Body of pancreas (tissue), 4 donors: ENCODE data around the gene SIL1. TPM values are rescaled to one million over a fixed set of nuclear protein-coding genes. Genes with fewer than 3 reads are reported as not detected.

Source experiments
- ATAC-seq: fragments of 150-250 bp; one replicate; pipeline ENCODE4 v1.9.1; 2016
- DNase-seq, 4 donors: peaks; one replicate each; pipeline ENCODE4 v3.0.0-alpha.2; 2019
- H3K27ac ChIP-seq, 4 donors: fragments of 200-600 bp; sonication (generic); 1 replicate in 3 of 4; 2 replicates in 1 of 4; pipeline versions ENCODE4 v1.5.1 to v1.6.1; 2016 to 2019; ENCODE audit warnings: mild to moderate bottlenecking in 1 of 4, mixed read lengths in 1 of 4, moderate library complexity in 1 of 4
- H3K27me3 ChIP-seq, 2 donors: fragments of 200-600 bp; sonication (generic); one replicate each; pipeline ENCODE4 v1.6.0; 2016; ENCODE audit warnings: mild to moderate bottlenecking in 1 of 2
- H3K36me3 ChIP-seq, 2 donors: fragments of 200-600 bp; sonication (generic); replicated peaks in 1 of 2; 2 replicates each; pipeline ENCODE4 v1.5.1; 2016; ENCODE audit warnings: low read depth in 2 of 2; ENCODE audit not compliant: insufficient read depth in 1 of 2
- H3K4me1 ChIP-seq: fragments of 200-600 bp; sonication (generic); one replicate; pipeline ENCODE4 v1.6.0; 2016
- H3K4me3 ChIP-seq, 2 donors: fragments of 200-600 bp; sonication (generic); 1 replicate in 1 of 2; 2 replicates in 1 of 2; pipeline ENCODE4 v1.5.1; 2016 to 2019
- H3K9me3 ChIP-seq, 3 donors: fragments of 200-600 bp; sonication (generic); 1 replicate in 2 of 3; 2 replicates in 1 of 3; pipeline ENCODE4 v1.5.1; 2016
- POLR2A ChIP-seq, 3 donors: fragments of 450-650 bp; IDR thresholded peaks; one replicate each; pipeline ENCODE4 v1.6.1; 2016; ENCODE audit warnings: antibody characterized with exemption in 3 of 3, mild to moderate bottlenecking in 2 of 3
- WGBS, 2 donors: methylation state at CpG; one replicate each; pipeline ENCODE4 v1.1.5; 2017; 5-methylcytosine and 5-hydroxymethylcytosine counted together
- intact Hi-C: fragments of 100-400 bp; cut with DNase I; formaldehyde crosslinking; loops from one replicate; pipeline ENCODE4 v1.15.1; 2023
- total RNA-seq, 2 donors: library from RNA; depleted of rRNA; stranded (reverse); fragments of >200 nt; gene quantifications; one replicate each; pipeline ENCODE4 v1.1.0, GENCODE V29; 2016
- TF ChIP-seq, protein P1 (sequence below), 7 experiments: fragments of 450-650 bp in 4 of 7; fragments of 200-600 bp in 3 of 7; sonication (generic) in 3 of 7; IDR thresholded peaks; one replicate each; pipeline ENCODE4 v1.5.1; 2016 to 2019; ENCODE audit warnings: antibody characterized with exemption in 7 of 7

Gene SIL1
- total RNA-seq, 2 donors from 2014 or later: 57.6 to 124 TPM

DNA sequence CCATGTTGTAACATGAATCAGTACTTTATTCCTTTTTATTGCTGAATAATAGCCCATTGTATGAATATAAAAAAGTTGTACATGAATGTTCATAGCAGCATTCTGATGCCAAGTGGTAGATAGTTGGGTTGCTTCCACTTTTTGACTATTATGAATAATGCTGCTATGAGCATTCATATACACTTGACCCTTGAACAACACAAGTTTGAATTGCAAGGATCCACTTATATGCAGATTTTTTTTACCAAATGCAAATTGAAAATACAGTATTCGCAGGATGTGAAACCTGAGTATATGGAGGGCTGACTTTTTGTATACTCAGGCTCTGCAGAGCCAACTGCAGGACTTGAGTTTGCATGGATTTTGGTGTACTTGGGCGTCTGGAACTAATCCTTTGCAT lies 14.7 kb upstream of the SIL1 start:
- H3K4me3 ChIP-seq: no peak overlapping the region
- no peaks in the 10 kb centered on the region for H3K9me3 ChIP-seq
- 80 to 87% methylated on average over 2 of the region's 2 CpGs for whole genome bisulfite sequencing, 2 donors
- intact Hi-C loops: no loop called here
- no peak for ATAC-seq
- TF ChIP-seq, protein P1, sequence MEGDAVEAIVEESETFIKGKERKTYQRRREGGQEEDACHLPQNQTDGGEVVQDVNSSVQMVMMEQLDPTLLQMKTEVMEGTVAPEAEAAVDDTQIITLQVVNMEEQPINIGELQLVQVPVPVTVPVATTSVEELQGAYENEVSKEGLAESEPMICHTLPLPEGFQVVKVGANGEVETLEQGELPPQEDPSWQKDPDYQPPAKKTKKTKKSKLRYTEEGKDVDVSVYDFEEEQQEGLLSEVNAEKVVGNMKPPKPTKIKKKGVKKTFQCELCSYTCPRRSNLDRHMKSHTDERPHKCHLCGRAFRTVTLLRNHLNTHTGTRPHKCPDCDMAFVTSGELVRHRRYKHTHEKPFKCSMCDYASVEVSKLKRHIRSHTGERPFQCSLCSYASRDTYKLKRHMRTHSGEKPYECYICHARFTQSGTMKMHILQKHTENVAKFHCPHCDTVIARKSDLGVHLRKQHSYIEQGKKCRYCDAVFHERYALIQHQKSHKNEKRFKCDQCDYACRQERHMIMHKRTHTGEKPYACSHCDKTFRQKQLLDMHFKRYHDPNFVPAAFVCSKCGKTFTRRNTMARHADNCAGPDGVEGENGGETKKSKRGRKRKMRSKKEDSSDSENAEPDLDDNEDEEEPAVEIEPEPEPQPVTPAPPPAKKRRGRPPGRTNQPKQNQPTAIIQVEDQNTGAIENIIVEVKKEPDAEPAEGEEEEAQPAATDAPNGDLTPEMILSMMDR (IDR thresholded peaks at IDR 0.05): no peak
- no peak for TF ChIP-seq POLR2A (IDR thresholded peaks at IDR 0.05)
- no peaks in the 10 kb centered on the region for H3K36me3 ChIP-seq
- H3K4me1 ChIP-seq: no peaks in the 10 kb centered on the region
- no peak for DNase-seq
- no peak overlapping the region for H3K27ac ChIP-seq
- H3K27me3 ChIP-seq: no peaks in the 10 kb centered on the region

DNA sequence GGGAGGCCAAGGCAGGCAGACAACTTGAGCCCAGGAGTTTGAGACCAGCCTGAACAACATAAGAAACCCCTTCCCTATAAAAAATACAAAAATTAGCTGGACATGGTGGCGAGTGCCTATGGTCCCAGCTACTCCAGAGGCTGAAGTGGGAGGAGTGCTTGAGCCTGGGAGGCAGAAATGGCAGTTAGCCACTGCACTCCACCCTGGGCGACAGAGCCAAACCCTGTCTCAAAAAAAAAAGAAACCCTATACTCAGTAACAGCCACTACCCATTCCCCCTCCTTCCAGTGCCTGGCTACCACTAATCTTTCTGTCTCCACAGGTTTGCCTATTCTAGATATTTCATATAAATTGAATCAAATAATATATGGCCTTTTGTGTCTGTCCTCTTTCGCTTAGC lies 14.3 kb upstream of the SIL1 start:
- intact Hi-C loops: no loop called here
- DNase-seq (no peak), ATAC-seq (no peak)
- Histone ChIP-seq H3K4me3 (no peak overlapping the region), H3K4me1 (no peaks in the 10 kb centered on the region), H3K36me3 (no peaks in the 10 kb centered on the region), H3K27me3 (no peaks in the 10 kb centered on the region), H3K27ac (no peak overlapping the region), H3K9me3 (no peaks in the 10 kb centered on the region)
- TF ChIP-seq POLR2A (IDR thresholded peaks at IDR 0.05): no peak
- TF ChIP-seq, protein P1 (IDR thresholded peaks at IDR 0.05): no peak
- WGBS, 2 donors: 77 to 90% methylated on average over 3 of the region's 3 CpGs

DNA sequence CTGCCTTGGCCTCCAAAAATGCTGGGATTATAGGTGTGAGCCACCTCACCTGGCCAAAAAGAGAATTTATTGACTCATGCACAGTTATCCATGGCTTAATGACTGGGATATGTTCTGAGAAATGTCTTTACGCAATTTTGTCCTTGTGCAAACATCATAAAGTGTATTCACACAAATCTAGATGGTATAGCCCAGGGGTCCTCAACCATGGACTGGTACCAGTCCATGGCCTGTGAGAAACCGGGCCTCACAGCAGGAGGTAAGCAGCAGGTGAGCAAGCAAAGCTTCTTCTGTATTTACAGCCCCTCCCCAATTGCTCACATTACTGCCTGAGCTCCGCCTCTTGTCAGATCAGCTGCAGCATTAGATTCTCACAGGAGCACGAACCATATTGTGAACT lies 12.4 kb upstream of the SIL1 start:
- H3K9me3 ChIP-seq: no peaks in the 10 kb centered on the region
- TF ChIP-seq, protein P1 (IDR thresholded peaks at IDR 0.05): no peak
- no peak for TF ChIP-seq POLR2A (IDR thresholded peaks at IDR 0.05)
- 52 to 54% methylated on average over 4 of the region's 4 CpGs for WGBS, 2 donors
- no peaks in the 10 kb centered on the region for H3K36me3 ChIP-seq
- no peaks in the 10 kb centered on the region for H3K27me3 ChIP-seq
- no peak overlapping the region for H3K4me3 ChIP-seq
- no peak overlapping the region for H3K27ac ChIP-seq
- intact Hi-C loops: no loop called here
- DNase-seq (peak in 3 of 4 donors; percentile 20 to 30 (median 28)), ATAC-seq (no peak)
- H3K4me1 ChIP-seq: no peaks in the 10 kb centered on the region

DNA sequence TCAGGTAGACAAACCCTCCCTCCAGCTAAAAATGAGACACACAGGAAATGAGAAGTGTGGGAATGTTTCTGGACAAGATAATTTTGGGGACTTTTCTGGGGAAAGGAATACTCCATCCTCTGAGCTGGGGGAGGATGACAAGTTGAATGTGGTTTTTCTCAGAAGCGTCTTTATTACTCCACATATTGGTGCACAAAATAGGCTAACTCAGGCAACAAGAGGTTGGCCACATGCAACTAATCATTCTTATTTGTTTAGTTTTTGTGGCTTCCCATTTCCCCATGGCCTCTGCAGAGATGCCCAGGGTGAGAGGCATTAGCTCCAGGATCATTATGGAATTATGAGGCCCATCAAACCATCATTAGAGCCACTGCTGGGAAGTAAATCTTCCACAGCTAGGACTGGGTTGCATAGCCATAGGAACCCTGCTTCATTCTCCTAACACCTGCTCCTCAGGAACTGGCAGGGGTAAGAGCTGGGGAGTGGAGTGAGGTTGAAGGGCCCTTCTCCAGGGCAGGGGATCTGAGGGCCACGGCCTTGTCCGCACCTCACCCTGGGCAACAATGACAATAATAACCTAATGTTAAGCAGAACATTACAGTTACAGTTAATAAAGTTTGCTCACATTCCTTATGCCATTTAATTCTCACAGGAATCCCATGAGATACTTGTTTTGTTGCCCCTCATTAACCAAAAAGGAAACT lies 9.3 kb upstream of the SIL1 start:
- Histone ChIP-seq H3K9me3 (no peaks in the 10 kb centered on the region), H3K4me1 (no peaks in the 10 kb centered on the region), H3K36me3 (no peaks in the 10 kb centered on the region), H3K27me3 (no peaks in the 10 kb centered on the region), H3K4me3 (no peak overlapping the region), H3K27ac (no peak overlapping the region)
- ATAC-seq (no peak), DNase-seq (no peak)
- intact Hi-C loops: no loop called here
- TF ChIP-seq, protein P1 (IDR thresholded peaks at IDR 0.05): no peak
- no peak for TF ChIP-seq POLR2A (IDR thresholded peaks at IDR 0.05)
- 91 to 100% methylated on average over 3 of the region's 3 CpGs for WGBS, 2 donors

DNA sequence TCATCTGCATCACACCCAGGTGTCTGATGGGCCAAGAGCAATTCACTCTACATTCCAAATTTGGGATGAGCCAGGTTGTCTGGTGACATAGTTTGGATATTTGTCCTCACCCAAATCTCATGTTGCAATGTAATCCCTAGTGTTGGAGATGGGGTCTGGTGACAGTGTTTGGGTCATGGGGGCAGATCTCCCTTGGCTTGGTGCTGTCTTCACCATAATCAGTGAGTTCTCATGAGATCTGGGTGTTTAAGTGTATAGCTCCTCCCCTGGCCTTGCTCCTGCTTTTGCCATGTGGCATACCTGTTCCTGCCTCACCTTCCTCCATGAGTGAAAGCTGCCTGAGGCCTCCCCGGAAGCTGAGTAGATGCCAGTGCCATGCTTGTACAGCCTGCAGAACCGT lies 7.4 kb upstream of the SIL1 start:
- Histone ChIP-seq H3K27ac (no peak overlapping the region), H3K4me3 (no peak overlapping the region), H3K9me3 (no peaks in the 10 kb centered on the region), H3K27me3 (no peaks in the 10 kb centered on the region), H3K4me1 (no peaks in the 10 kb centered on the region), H3K36me3 (no peaks in the 10 kb centered on the region)
- WGBS, 2 donors: 91 to 100% methylated on average over 2 of the region's 2 CpGs
- ATAC-seq (no peak), DNase-seq (no peak)
- intact Hi-C loops: no loop called here
- no peak for TF ChIP-seq POLR2A (IDR thresholded peaks at IDR 0.05)
- TF ChIP-seq, protein P1 (IDR thresholded peaks at IDR 0.05): no peak
